Measurements from ENCODE around the gene GYS1.

The GYS1 gene

GRCh38 chr19:48962849-48963165 lies 30.3 kb downstream of the GYS1 start:
- DNase-seq (ENCODE audit: insufficient read length, low spot score): no peak
- FAIRE-seq: no peak
- no peak for TF ChIP-seq CTCF (IDR thresholded peaks at IDR 0.05; ENCODE audit: insufficient read depth, missing control alignments)

- TF ChIP-seq CTCF (IDR thresholded peaks at IDR 0.05; ENCODE audit: insufficient read depth, missing control alignments): no peak
- FAIRE-seq: no peak
- DNase-seq (ENCODE audit: insufficient read length, low spot score): no peak
Observed at GRCh38 chr19:48962029-48962848, 30.9 kb downstream of the GYS1 start.

- TF ChIP-seq CTCF (IDR thresholded peaks at IDR 0.05; ENCODE audit: insufficient read depth, missing control alignments): no peak
- DNase-seq (ENCODE audit: insufficient read length, low spot score) (no peak), FAIRE-seq (no peak)
Observed at GRCh38 chr19:48961673-48962028, 31.5 kb downstream of the GYS1 start.

- no peak for TF ChIP-seq CTCF (IDR thresholded peaks at IDR 0.05; ENCODE audit: insufficient read depth, missing control alignments)
- DNase-seq (ENCODE audit: insufficient read length, low spot score): no peak
- no peak for FAIRE-seq
Observed at GRCh38 chr19:48961051-48961649, 32.0 kb downstream of the GYS1 start.

- no peak for TF ChIP-seq CTCF (IDR thresholded peaks at IDR 0.05; ENCODE audit: insufficient read depth, missing control alignments)
- DNase-seq (ENCODE audit: insufficient read length, low spot score): no peak
- FAIRE-seq: no peak
Observed at GRCh38 chr19:48959341-48960239, 33.5 kb downstream of the GYS1 start.

GRCh38 chr19:48958006-48958405 lies 35.1 kb downstream of the GYS1 start:
- TF ChIP-seq CTCF (IDR thresholded peaks at IDR 0.05; ENCODE audit: insufficient read depth, missing control alignments): no peak
- FAIRE-seq (no peak), DNase-seq (ENCODE audit: insufficient read length, low spot score) (no peak)
